IPS DF 6.9 (cell line): ENCODE data around the gene AP3B1.
A peak's percentile ranks its signal among the peaks of the same experiment; 100 is the strongest.
"Not testable (repeated sequence)": the region's sequence is repeated elsewhere in the genome, so short reads cannot be mapped to it uniquely, and the experiment has no call there.

Source experiments
- DNase-seq: peaks from one replicate; pipeline ENCODE4 v3.0.0-alpha.2; 2013; ENCODE audit warnings: low read depth, low spot score
- H3K27ac ChIP-seq: one replicate; pipeline ENCODE4 v1.5.1; 2013; ENCODE audit warnings: low read length, control low read depth
- H3K27me3 ChIP-seq: 2 replicates; pipeline ENCODE4 v1.6.1; 2013; ENCODE audit warnings: mild to moderate bottlenecking, low read length; ENCODE audit not compliant: control insufficient read depth, insufficient read depth
- H3K36me3 ChIP-seq: 2 replicates; pipeline ENCODE4 v1.6.1; 2013; ENCODE audit warnings: low read length; ENCODE audit not compliant: control insufficient read depth, insufficient read depth
- H3K4me1 ChIP-seq: 2 replicates; pipeline ENCODE4 v1.6.1; 2013; ENCODE audit warnings: low read length; ENCODE audit not compliant: control insufficient read depth, insufficient read depth
- H3K4me3 ChIP-seq: 2 replicates; pipeline ENCODE4 v1.5.1; 2013; ENCODE audit warnings: mild to moderate bottlenecking, low read length
- H3K9me3 ChIP-seq: 2 replicates; pipeline ENCODE4 v1.6.1; 2013; ENCODE audit warnings: low read length, inconsistent platforms; ENCODE audit not compliant: control insufficient read depth, insufficient read depth
- WGBS: extraction: QIAGEN DNeasy Blood & Tissue Kit; methylation state at CpG from one replicate; pipeline ENCODE4 v1.1.7; 2013; ENCODE audit warnings: mixed read lengths, missing lambda C conversion rate; ENCODE audit not compliant: insufficient read length, insufficient coverage; 5-methylcytosine and 5-hydroxymethylcytosine counted together

The AP3B1 gene

GRCh38 chr5:78182838-78183237 lies 111.7 kb downstream of the AP3B1 start:
- DNase-seq = no peak
- Histone ChIP-seq H3K4me3 (no peak overlapping the region), H3K27ac (no peak overlapping the region), H3K36me3 (no peaks in the 10 kb centered on the region), H3K9me3 (no peaks in the 10 kb centered on the region), H3K27me3 (no peaks in the 10 kb centered on the region), H3K4me1 (no peaks in the 10 kb centered on the region)
- WGBS = no CpG with 5 or more reads among the region's 3 CpGs

- DNase-seq = no peak
- H3K27ac ChIP-seq = no peak overlapping the region
- H3K9me3 ChIP-seq = no peaks in the 10 kb centered on the region
- no peaks in the 10 kb centered on the region for H3K27me3 ChIP-seq
- WGBS = no CpG with 5 or more reads among the region's 5 CpGs
- peaks cover 6% of the 10 kb centered on the region; the same call in 1 of the 2 replicates for H3K36me3 ChIP-seq
- no peaks in the 10 kb centered on the region for H3K4me1 ChIP-seq
- no peak overlapping the region for H3K4me3 ChIP-seq
Observed at GRCh38 chr5:78178356-78178755, 116.1 kb downstream of the AP3B1 start.

GRCh38 chr5:78170335-78170734 lies 124.2 kb downstream of the AP3B1 start:
- not testable (repeated sequence) for H3K36me3 ChIP-seq, H3K4me1 ChIP-seq, H3K27ac ChIP-seq, H3K27me3 ChIP-seq, DNase-seq, H3K4me3 ChIP-seq, H3K9me3 ChIP-seq
- WGBS = no CpG with 5 or more reads among the region's 1 CpG

GRCh38 chr5:78162253-78162862 lies 132.1 kb downstream of the AP3B1 start:
- no peaks in the 10 kb centered on the region for H3K27me3 ChIP-seq
- no CpG with 5 or more reads among the region's 3 CpGs for WGBS
- no peak for DNase-seq
- H3K36me3 ChIP-seq = no peaks in the 10 kb centered on the region
- H3K27ac ChIP-seq = no peak overlapping the region
- no peak overlapping the region for H3K4me3 ChIP-seq
- H3K4me1 ChIP-seq = no peaks in the 10 kb centered on the region
- H3K9me3 ChIP-seq = no peaks in the 10 kb centered on the region

GRCh38 chr5:78157001-78157400 lies 137.5 kb downstream of the AP3B1 start:
- no peak for DNase-seq
- no peaks in the 10 kb centered on the region for H3K4me1 ChIP-seq
- no CpG with 5 or more reads among the region's 1 CpG for WGBS
- peaks cover 2% of the 10 kb centered on the region; the same call in 1 of the 2 replicates for H3K36me3 ChIP-seq
- no peaks in the 10 kb centered on the region for H3K27me3 ChIP-seq
- no peaks in the 10 kb centered on the region for H3K9me3 ChIP-seq
- no peak overlapping the region for H3K27ac ChIP-seq
- H3K4me3 ChIP-seq = no peak overlapping the region

- WGBS = 100% methylated on average over 1 of the region's 3 CpGs
- H3K36me3 ChIP-seq = peaks cover 2% of the 10 kb centered on the region; the same call in 1 of the 2 replicates
Observed at GRCh38 chr5:78151594-78152271, 142.8 kb downstream of the AP3B1 start.

GRCh38 chr5:78137290-78137689 lies 157.2 kb downstream of the AP3B1 start:
- DNase-seq = no peak
- no peak overlapping the region for H3K27ac ChIP-seq
- H3K4me3 ChIP-seq = no peak overlapping the region
- H3K4me1 ChIP-seq = no peaks in the 10 kb centered on the region
- no CpG with 5 or more reads among the region's 1 CpG for whole genome bisulfite sequencing
- H3K27me3 ChIP-seq = no peaks in the 10 kb centered on the region
- H3K36me3 ChIP-seq = no peaks in the 10 kb centered on the region
- no peaks in the 10 kb centered on the region for H3K9me3 ChIP-seq

More at GRCh38 chr5:78151594-78152271, 142.8 kb downstream of the AP3B1 start:
- H3K27ac ChIP-seq = no peak overlapping the region
- no peaks in the 10 kb centered on the region for H3K9me3 ChIP-seq
- H3K27me3 ChIP-seq = no peaks in the 10 kb centered on the region
- no peaks in the 10 kb centered on the region for H3K4me1 ChIP-seq
- no peak for DNase-seq
- H3K4me3 ChIP-seq = no peak overlapping the region

GRCh38 chr5:78133423-78133822 lies 161.1 kb downstream of the AP3B1 start:
- H3K27me3 ChIP-seq = no peaks in the 10 kb centered on the region
- no peaks in the 10 kb centered on the region for H3K36me3 ChIP-seq
- H3K4me1 ChIP-seq = no peaks in the 10 kb centered on the region
- no peak overlapping the region for H3K27ac ChIP-seq
- H3K9me3 ChIP-seq = no peaks in the 10 kb centered on the region
- DNase-seq = no peak
- no peak overlapping the region for H3K4me3 ChIP-seq
- no CpG with 5 or more reads among the region's 1 CpG for WGBS

- H3K36me3 ChIP-seq = no peaks in the 10 kb centered on the region
- H3K9me3 ChIP-seq = no peaks in the 10 kb centered on the region
- no peak for DNase-seq
- no peaks in the 10 kb centered on the region for H3K27me3 ChIP-seq
- H3K4me3 ChIP-seq = no peak overlapping the region
- WGBS = no CpG with 5 or more reads among the region's 2 CpGs
- no peaks in the 10 kb centered on the region for H3K4me1 ChIP-seq
- H3K27ac ChIP-seq = no peak overlapping the region
Observed at GRCh38 chr5:78132507-78132906, 162.0 kb downstream of the AP3B1 start.

- no peaks in the 10 kb centered on the region for H3K4me1 ChIP-seq
- H3K9me3 ChIP-seq = no peaks in the 10 kb centered on the region
- no peaks in the 10 kb centered on the region for H3K36me3 ChIP-seq
- no peak overlapping the region for H3K27ac ChIP-seq
- no CpG with 5 or more reads among the region's 3 CpGs for WGBS
- no peaks in the 10 kb centered on the region for H3K27me3 ChIP-seq
- H3K4me3 ChIP-seq = no peak overlapping the region
- no peak for DNase-seq
Observed at GRCh38 chr5:78129597-78129996, 164.9 kb downstream of the AP3B1 start.

GRCh38 chr5:78127875-78128274 lies 166.6 kb downstream of the AP3B1 start:
- no peak overlapping the region for H3K27ac ChIP-seq
- WGBS = no CpG with 5 or more reads among the region's 3 CpGs
- H3K9me3 ChIP-seq = no peaks in the 10 kb centered on the region
- H3K4me1 ChIP-seq = no peaks in the 10 kb centered on the region
- H3K27me3 ChIP-seq = no peaks in the 10 kb centered on the region
- H3K36me3 ChIP-seq = no peaks in the 10 kb centered on the region
- DNase-seq = peak; percentile 2
- H3K4me3 ChIP-seq = no peak overlapping the region
